ENCODE measurements around the gene SUMO3.

SUMO3 gene

DNA sequence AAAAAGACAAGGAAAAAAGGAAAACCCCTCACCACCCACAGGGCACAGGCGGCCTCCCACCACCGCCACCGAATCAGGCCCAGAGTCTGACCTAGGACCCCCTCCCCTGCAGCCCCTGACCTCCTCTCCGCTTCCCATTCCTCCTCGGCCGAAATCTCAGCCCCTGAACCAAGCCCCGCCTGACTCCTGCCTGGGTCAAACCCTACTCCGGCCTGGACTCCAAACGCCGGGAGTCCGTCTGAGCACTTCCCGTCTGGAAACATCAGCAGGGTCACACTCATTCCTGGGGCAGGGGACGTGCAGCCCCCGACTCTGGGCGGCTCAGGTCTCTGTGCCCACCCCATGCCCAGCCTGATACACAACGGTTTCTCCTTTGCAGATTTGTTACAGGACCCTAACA, 26.4 kb upstream of the SUMO3 start:
- Histone ChIP-seq H4K20me1 (ENCODE audit: insufficient read depth, low read length, poor library complexity, severe bottlenecking) (no peaks in the 10 kb centered on the region), H3K4me1 (ENCODE audit: insufficient read depth, low read length, poor library complexity, severe bottlenecking) (no peaks in the 10 kb centered on the region), H3K9me2 (replicated peaks; ENCODE audit: low read depth, low read length) (no peaks in the 10 kb centered on the region), H3F3A (ENCODE audit: low read depth) (no peaks in the 10 kb centered on the region), H3K27me3 (ENCODE audit: insufficient read depth, low read length, poor library complexity, severe bottlenecking) (no peaks in the 10 kb centered on the region), H3K79me2 (ENCODE audit: insufficient read depth, low read length) (no peaks in the 10 kb centered on the region), H3K4me2 (ENCODE audit: low read depth, low read length, poor library complexity, severe bottlenecking) (no peak overlapping the region), H3K9me3 (ENCODE audit: insufficient read depth, low read depth, low read length) (no peaks in the 10 kb centered on the region), H3K4me3 (ENCODE audit: low read length, poor library complexity, severe bottlenecking) (no peak overlapping the region), H2AFZ (ENCODE audit: low read length) (no peak overlapping the region), H3K36me3 (ENCODE audit: insufficient read depth, low read length) (peaks cover 8% of the 10 kb centered on the region; the same call in 1 of the 2 replicates), H3K9ac (ENCODE audit: low read depth, low read length, poor library complexity, severe bottlenecking) (no peak overlapping the region)
- TF ChIP-seq, protein P1, sequence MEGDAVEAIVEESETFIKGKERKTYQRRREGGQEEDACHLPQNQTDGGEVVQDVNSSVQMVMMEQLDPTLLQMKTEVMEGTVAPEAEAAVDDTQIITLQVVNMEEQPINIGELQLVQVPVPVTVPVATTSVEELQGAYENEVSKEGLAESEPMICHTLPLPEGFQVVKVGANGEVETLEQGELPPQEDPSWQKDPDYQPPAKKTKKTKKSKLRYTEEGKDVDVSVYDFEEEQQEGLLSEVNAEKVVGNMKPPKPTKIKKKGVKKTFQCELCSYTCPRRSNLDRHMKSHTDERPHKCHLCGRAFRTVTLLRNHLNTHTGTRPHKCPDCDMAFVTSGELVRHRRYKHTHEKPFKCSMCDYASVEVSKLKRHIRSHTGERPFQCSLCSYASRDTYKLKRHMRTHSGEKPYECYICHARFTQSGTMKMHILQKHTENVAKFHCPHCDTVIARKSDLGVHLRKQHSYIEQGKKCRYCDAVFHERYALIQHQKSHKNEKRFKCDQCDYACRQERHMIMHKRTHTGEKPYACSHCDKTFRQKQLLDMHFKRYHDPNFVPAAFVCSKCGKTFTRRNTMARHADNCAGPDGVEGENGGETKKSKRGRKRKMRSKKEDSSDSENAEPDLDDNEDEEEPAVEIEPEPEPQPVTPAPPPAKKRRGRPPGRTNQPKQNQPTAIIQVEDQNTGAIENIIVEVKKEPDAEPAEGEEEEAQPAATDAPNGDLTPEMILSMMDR (conservative IDR thresholded peaks at IDR 0.05; ENCODE audit: low read length): no peak

DNA sequence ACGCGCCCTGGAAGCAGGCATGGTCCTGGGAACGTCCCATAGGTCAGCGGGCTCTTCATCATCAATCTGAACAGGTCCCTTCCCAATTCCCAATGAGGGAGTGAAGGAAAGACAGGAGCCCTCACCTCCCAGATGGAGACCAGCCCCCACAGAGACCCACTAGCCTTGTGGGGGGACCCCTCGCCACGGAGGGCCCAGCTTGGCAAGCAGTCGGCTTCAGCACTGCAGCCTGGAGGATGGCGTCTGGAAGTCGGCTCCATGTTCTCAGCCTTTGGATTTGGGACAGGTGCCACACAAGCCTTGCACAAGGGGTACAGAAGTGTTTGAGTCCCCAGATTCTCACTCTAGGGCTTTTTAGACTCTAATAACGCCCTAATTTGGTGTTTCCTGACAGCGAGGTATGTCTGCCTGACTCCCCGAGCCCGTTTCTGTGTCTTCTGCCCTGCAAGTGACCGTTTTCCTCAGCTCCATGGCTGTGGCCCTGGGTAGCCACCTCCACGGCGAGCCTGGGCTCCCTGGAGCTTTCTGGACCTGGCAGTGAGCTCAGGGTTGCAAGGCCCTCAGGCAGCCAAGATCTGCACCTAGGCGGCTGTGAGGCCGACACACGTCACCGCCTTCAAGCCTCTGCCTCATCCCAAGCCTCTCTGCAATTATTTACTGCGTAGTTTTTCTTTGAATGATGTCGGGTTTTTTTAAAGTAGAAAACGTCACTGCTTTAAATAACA, 25.0 kb upstream of the SUMO3 start:
- no peaks in the 10 kb centered on the region for H3K4me1 ChIP-seq (ENCODE audit: insufficient read depth, low read length, poor library complexity, severe bottlenecking)
- H4K20me1 ChIP-seq (ENCODE audit: insufficient read depth, low read length, poor library complexity, severe bottlenecking): no peaks in the 10 kb centered on the region
- H2AFZ ChIP-seq (ENCODE audit: low read length): no peak overlapping the region
- TF ChIP-seq EZH2phosphoT487 (IDR thresholded peaks at IDR 0.05; ENCODE audit: borderline replicate concordance): no peak
- TF ChIP-seq, protein P1 (conservative IDR thresholded peaks at IDR 0.05; ENCODE audit: low read length): no peak
- H3K9me3 ChIP-seq (ENCODE audit: insufficient read depth, low read depth, low read length): no peaks in the 10 kb centered on the region
- no peaks in the 10 kb centered on the region for H3K36me3 ChIP-seq (ENCODE audit: insufficient read depth, low read length)
- H3K27me3 ChIP-seq (ENCODE audit: insufficient read depth, low read length, poor library complexity, severe bottlenecking): no peaks in the 10 kb centered on the region
- no peaks in the 10 kb centered on the region for H3K79me2 ChIP-seq (ENCODE audit: insufficient read depth, low read length)
- no peaks in the 10 kb centered on the region for H3F3A ChIP-seq (ENCODE audit: low read depth)
- no peak overlapping the region for H3K4me3 ChIP-seq (ENCODE audit: low read length, poor library complexity, severe bottlenecking)
- H3K9me2 ChIP-seq (replicated peaks; ENCODE audit: low read depth, low read length): no peaks in the 10 kb centered on the region
- no peak overlapping the region for H3K4me2 ChIP-seq (ENCODE audit: low read depth, low read length, poor library complexity, severe bottlenecking)
- no peak overlapping the region for H3K9ac ChIP-seq (ENCODE audit: low read depth, low read length, poor library complexity, severe bottlenecking)

DNA sequence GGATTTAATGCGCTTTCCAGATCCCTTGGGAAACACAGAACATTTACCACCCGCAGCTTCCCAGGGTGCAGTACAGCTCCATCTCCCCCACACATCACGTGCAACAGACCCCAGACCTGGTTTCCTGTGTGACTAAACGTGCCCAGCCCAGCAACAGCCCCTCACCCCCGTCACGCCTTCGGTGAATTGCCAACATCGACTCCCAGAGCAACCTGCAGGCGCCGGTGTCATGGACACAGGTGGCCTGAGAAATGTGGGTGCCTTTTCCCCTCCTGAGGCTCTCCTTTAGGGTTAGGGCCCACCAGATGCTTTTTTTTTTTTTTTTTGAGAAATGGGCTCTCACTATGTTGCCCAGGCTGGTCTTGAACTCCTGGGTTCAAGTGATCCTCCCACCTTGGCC, 24.2 kb upstream of the SUMO3 start:
- H2AFZ ChIP-seq (ENCODE audit: low read length): no peak overlapping the region
- no peaks in the 10 kb centered on the region for H3K9me2 ChIP-seq (replicated peaks; ENCODE audit: low read depth, low read length)
- H4K20me1 ChIP-seq (ENCODE audit: insufficient read depth, low read length, poor library complexity, severe bottlenecking): no peaks in the 10 kb centered on the region
- H3K27me3 ChIP-seq (ENCODE audit: insufficient read depth, low read length, poor library complexity, severe bottlenecking): no peaks in the 10 kb centered on the region
- no peaks in the 10 kb centered on the region for H3F3A ChIP-seq (ENCODE audit: low read depth)
- H3K9me3 ChIP-seq (ENCODE audit: insufficient read depth, low read depth, low read length): no peaks in the 10 kb centered on the region
- H3K36me3 ChIP-seq (ENCODE audit: insufficient read depth, low read length): no peaks in the 10 kb centered on the region
- H3K79me2 ChIP-seq (ENCODE audit: insufficient read depth, low read length): no peaks in the 10 kb centered on the region
- TF ChIP-seq EZH2phosphoT487 (IDR thresholded peaks at IDR 0.05; ENCODE audit: borderline replicate concordance): no peak
- TF ChIP-seq, protein P1 (conservative IDR thresholded peaks at IDR 0.05; ENCODE audit: low read length): no peak
- no peak overlapping the region for H3K4me2 ChIP-seq (ENCODE audit: low read depth, low read length, poor library complexity, severe bottlenecking)
- no peak overlapping the region for H3K9ac ChIP-seq (ENCODE audit: low read depth, low read length, poor library complexity, severe bottlenecking)
- H3K4me1 ChIP-seq (ENCODE audit: insufficient read depth, low read length, poor library complexity, severe bottlenecking): no peaks in the 10 kb centered on the region
- H3K4me3 ChIP-seq (ENCODE audit: low read length, poor library complexity, severe bottlenecking): no peak overlapping the region

Data from Loucy (cell line).